GM18507 (cell line): ENCODE data around the gene CDK7.

Experiments
- DNase-seq: peaks from one replicate; pipeline ENCODE4 v3.0.0; 2011; ENCODE audit warnings: low read depth; ENCODE audit not compliant: insufficient read length; ENCODE audit errors: extremely low spot score
- FAIRE-seq: peaks from 2 replicates; lab custom pipeline; 2011; peaks lifted over from hg19 to GRCh38; lab: Jason Lieb, UNC

The CDK7 gene

DNA sequence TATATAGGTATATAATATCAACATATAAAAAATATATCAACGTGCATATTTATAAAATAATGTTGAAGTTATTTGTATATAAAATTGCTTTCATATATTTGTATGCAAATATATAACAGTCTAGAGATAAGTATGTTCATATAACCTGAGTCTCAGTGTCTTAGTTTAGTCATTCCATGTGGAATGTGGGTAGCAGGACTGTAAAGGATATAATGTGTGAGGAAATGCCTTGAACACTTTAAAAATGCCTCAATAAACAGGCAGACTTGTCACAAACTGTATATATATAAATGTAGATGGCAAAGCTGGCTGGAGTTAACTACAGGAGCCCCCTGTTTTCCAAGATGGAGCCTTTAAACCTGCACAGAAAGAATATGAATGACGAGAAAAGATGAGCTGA is 49.5 kb downstream of the CDK7 start:
- FAIRE-seq (no peak), DNase-seq (no peak)

DNA sequence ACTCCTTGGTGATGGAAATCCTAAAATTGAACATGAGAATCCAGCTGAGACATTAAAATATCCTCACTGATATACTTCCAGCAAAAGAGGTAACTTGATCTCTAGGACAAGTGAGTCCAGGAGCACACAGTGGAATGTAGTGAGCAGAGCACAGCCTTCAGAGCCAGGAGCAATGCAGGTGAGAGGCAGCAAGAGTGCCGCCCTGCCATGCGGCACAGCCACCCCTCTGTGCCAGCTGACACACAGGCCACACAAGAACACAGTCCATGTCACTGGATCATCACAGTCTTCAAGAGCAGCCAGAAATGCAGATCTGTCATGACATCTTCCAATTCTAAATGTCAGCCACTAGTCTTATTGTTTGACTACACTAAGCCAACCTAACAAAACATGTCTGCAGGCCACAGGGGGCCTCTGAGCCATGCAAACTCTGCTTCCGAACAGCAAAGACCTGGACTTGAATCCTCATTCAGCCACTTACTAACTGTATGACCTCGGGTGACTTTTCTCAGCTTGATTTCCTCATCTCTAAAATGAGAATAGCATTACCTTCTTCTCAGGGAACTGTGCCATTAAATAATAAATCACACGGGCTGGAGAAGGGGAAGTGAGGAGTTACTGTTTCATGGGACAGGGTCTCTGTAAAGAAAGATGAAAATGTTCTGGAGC is 50.9 kb downstream of the CDK7 start:
- DNase-seq: no peak
- FAIRE-seq: no peak

DNA sequence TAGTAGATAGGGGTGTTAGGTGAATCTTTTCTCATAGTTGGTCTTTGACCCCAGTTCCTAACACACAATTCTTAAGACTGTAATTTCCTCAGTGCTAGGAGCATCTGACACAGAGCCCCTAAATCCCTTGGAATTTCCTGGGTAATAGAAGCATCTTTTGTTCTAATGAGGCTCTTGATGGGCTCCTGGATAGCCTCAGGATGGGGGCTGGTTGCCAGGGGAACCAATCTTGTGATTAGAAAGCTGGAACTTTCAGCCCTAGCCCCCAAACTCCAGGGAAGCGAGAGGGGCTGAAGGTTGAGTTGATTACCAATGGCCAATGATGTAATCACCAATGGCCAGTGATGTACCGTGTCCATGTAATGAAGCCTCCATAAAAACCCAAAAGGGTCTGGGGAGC is 53.4 kb downstream of the CDK7 start:
- FAIRE-seq: no peak
- DNase-seq: no peak

DNA sequence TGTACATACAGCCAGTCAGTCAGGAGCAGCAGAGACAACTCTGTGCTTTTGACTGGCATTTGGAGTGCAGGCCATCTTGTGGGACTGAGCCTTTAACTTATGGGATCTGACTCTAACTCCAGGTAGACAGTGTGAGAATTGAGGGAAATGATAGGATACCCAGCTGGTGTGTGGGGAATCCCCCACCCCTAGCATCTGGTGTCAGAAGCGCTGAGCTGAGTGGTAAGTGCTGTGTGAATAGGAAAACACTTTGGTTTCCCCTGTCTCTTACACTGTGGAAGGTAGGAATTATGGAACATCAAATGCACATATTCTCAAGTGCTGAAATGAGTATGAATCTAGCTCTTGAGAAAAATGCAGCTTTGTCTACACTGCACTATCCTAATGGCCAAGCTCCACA is 54.0 kb downstream of the CDK7 start:
- FAIRE-seq: no peak
- DNase-seq: no peak

DNA sequence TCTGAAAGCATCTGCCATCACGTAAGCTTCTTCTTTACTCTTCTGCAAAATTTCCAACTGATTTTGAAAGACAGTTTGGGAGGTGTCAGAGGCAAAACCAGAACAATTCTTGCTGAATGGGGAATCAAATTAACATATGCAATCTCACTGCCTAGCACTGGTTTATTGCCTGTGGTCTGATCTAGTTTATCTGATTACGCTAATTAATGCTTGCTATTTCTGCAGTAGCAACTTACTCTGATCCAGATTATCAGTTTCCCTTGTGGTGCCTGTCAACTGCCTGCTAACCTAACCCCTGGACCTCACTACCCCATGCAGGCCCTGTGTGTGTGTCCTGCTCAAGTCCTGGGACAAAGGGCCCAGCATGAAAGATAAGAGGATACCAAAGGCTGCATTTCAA is 57.6 kb downstream of the CDK7 start:
- DNase-seq (no peak), FAIRE-seq (no peak)

DNA sequence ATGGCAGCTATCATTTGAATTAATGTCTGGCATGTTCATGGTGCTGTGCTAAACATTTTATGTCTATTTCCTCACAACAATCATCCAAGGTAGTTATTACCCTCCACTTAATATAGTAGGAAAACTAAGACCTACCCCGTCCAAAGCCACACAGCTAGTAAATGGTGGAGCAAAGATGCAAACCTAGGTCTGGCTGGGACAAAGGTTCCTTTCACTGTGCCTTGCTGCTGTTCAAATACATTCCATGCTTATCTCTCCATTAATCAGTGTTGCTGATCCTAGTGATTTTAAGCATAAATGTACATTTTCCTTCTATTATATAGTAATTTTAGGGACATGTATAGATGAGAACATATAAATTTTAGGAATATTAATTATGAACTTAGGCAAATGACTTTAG is 59.2 kb downstream of the CDK7 start:
- FAIRE-seq (no peak), DNase-seq (no peak)

DNA sequence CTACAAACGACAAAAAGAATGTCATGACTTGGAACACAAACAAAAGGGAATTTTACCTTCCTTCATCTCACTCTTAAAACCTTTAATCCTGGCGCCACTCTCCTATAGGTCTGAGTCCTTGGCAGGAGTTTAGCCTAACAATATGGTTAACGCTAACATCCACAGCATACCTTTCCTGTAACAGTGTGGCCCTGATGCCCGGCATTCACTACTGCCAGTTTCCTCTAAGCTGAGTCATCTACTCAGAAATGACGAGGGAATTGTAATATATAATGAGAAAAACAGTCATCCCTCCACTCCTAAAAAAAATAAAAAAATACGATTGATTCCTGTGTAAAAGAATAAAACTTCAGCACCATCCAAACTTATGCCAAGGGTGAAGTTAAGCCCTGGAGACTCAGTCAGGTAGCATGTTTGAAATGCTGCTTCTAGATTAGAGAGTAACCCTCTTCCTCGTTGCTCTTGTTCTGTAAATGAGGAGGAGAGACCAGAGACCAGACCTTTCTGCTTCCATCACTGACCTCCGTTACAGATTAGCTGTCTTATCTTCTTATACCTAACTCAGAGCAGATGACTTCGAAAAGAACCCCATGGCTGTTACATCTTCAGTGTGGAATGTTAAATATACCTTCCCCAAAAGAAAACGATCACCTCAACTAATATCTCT is 60.5 kb downstream of the CDK7 start:
- no peak for DNase-seq
- no peak for FAIRE-seq

DNA sequence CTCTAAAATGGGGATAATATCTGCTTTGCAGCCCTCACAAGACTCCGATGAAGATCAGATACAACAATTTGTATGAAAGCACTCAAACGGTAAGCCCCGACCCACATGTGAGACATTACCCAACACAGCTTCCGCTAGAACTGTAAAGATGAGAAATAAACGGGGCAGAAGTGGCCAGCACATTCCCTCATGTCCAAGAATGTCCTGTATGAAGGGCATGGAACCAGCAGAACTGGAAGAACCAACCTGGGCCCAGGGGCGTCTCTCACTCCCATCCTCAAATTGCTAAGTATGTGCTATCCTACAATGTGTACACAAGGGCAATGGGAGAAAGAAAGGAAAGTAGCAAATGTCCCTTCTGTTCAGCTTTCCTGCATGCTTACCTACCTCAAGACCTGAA is 64.9 kb downstream of the CDK7 start:
- no peak for DNase-seq
- FAIRE-seq: no peak

DNA sequence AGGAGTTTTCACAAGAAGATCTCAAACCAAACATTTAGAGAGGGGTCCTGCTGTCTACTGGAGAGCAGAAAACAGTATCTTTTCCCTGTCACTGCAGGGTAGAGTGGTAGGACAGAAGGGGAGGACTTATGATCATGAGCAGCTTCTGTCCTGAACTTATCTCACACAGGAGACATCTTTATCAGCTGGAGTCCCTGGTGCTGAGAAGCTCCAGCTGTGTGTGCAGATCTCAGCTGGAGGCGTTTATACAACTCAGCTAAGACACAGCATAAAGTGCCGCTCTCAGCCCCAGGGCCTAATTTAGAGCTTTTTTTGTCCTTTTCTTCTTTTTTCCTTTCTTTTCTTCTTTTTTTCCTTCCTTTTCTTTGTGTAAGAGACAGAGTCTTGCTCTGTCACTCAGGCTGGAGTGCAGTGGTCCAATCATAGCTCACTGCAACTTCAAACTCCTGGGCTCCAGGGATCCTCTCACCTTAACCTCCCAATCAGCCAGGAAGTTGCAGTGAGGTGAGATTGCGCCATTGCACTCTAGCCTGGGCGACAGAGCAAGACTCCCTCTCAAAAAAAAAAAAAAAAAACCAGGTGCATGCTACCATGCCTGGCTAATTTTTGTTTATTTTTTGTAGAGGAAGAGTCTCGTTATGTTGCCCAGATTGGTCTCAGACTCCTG is 66.0 kb downstream of the CDK7 start:
- DNase-seq (no peak), FAIRE-seq (no peak)

DNA sequence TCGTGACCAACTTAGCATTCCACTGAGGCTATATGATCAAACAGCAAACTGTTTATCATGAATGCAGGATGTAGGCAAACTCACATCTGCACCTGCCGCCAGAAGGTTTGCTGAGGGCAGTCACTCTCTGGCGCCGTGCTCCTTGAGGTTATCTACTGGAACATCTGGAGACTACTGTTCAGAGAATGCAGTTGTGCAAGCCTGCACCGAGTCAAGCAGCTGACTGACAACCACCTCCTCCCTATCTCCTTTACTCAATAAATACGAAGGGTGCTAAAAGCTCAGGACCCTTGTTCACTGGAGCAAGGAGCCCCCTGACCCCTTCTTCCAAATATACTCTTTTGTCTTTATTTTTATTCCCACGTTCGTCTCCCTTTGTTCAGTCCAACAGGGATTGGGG is 70.8 kb downstream of the CDK7 start:
- no peak for FAIRE-seq
- DNase-seq: no peak

DNA sequence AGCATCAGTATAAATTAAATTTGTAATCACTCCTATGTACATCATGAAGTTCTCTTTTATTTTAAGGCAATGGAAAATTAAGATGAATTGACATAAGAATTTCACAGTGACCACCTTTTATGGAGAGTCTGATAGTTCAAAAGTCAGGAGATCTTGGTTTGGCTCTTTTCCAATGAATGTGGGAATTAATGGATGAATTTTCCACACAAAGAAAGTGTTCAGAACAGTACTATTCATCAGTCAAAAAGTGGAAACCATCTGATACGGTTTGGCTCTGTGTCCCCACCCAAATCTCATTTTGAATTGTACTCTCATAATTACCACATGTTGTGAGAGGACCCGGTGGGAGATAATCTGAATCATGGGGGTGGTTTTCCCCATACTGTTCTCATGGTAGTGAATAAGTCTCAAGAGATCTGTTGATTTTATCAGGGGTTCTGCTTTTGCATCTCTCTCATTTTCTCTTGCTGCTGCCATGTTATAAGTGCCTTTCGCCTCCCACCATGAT is 73.4 kb downstream of the CDK7 start:
- no peak for FAIRE-seq

DNA sequence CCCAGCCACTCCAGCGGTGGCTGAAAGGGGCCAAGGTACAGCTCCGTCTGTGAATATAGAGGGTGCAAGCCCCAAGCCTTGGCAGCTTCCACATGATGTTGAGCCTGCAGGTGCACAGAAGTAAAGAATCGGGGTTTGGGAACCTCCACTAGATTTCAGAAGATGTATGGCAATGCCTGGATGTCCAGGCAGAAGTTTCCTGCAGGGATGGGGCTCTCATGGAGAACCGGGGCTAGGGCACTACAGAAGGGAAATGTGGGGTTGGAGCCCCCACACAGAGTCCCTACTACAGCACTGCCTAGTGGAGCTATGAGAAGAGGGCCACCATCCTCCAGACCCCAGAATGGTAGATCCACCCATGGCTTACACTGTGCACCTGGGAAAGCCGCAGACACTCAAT is 74.7 kb downstream of the CDK7 start:
- DNase-seq: no peak
- no peak for FAIRE-seq

More for the DNA sequence above, 73.4 kb downstream of the CDK7 start:
- DNase-seq: no peak

DNA sequence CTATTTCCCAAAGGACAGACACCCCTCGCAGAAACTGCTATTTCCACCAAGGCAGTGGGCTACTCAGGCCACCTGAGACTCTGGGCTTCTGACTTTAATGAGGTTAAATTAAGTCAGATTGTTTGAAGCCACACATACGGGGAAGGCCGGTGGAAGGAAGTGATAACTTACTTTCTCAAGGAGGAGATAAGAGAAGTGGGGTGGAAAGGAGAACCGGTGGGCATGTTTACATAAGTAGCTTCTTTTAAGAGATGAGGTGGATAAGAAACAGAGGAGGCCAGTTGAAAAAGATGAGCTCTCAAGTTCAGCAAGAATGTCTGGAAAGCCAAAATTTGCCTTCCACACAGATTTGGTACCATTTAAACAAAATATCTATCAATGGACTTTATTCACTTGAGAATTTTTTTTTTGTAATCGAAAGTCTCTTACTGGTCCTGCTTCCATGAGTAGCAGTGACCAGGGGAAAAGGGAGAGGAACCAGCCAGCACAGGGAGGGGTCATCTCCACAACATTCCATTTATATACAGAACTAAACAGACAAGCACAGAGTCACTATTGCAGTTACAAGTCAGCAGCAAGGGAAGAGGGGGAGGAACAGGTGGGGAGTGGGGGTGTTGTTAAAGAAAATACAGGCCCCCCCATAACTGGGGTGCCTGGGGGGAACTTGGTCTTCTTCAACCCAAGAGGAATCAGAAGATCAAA is 77.9 kb downstream of the CDK7 start:
- DNase-seq (no peak), FAIRE-seq (no peak)

DNA sequence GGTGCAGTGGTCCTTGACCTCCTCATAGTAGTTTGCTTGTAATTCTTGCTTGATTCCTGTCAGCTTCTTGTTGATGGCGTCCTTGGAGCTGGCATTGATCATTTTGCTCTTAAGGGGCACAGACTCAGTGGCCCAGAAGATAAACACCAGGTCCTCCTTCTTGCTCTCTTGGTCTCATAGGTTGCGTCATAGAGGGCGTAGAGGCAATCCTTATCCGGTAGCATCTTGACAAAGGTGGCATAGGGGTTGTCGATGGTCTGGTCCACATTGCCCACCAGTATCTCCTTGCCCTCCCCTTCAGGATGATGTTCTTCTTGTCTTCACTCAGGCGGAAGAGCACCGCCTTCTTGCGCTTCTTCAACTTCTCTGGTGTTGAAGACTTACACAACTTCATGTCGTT is 78.7 kb downstream of the CDK7 start:
- FAIRE-seq (no peak), DNase-seq (no peak)

DNA sequence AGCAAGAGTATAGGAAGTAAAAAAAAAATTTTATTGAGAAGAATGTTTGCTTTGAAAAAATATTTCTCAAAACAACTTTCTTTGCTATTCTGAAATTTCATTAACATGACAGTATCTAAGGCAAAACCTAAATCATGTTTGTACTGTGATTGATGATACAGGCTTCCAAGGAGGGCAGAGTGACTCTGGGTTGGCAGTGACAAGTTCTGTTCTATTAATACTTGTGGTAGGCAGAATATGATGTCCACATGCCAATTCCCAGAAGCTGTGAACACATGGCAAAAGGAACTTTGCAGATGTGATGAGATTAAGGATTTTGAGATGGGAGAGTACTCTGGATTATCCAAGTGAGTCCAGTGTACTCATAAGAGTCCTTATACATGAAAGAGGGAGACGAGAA is 81.3 kb downstream of the CDK7 start:
- no peak for FAIRE-seq
- no peak for DNase-seq

DNA sequence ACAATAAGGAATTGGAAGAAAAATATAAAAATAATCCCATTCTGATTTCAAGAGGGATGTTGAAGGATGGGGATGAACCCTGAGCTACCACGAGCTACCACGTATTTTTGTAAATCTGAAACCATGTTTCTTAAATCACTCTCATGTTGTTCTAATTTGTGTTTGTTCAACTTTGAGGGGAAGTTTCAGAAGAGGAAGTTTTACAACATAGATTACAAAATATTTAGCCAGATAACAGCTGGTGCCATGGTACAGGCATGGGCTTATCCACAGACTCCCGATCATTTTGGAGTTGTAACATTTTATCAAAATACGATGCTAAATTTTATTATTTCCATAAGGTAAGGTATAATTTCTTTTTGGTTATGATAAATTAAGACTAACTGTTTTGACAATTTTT is 82.7 kb downstream of the CDK7 start:
- DNase-seq (no peak), FAIRE-seq (no peak)

DNA sequence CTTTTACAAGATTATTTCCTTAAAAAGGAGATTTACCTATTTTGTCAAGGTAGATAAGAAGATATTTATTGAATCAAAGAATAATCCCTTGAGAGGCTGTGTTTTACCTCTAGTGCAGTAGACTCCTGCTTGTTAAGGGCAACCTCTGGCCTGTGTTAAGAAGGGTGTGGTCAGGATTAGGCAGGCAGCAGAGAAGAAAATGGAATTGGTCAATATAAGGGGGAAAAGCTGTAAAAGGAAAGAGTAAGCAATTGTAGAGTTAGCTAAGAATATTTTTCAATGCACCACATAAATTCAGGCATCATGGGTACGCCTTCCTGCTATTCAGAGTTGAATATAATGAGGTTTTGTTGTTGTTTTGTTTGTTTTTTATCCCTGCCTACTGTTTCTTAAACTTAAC is 91.7 kb downstream of the CDK7 start:
- no peak for FAIRE-seq
- no peak for DNase-seq
